Measurements from ENCODE around the gene GBX1.

GRCh38 chr7:151207315-151207714 lies 39.8 kb upstream of the GBX1 start:
- TF ChIP-seq CTCF (IDR thresholded peaks at IDR 0.05), result no peak
- TF ChIP-seq ZFX (IDR thresholded peaks at IDR 0.05; ENCODE audit: borderline replicate concordance), result no peak
